Activated CD4-positive, alpha-beta T cell treated with anti-CD3 and anti-CD28 coated beads, Interleukin-10, Interleukin-2, amounts not matched to agents 100 ng/mL and 50 ng/mL, durations not matched to agents 16 hours and 8 hours (primary cell): ENCODE results near the gene BAIAP3.
A peak's percentile ranks its signal among the peaks of the same experiment; 100 is the strongest.

Source experiments
- DNase-seq: peaks from one replicate; pipeline ENCODE4 v3.0.0-alpha.2; 2020

Gene BAIAP3

DNA sequence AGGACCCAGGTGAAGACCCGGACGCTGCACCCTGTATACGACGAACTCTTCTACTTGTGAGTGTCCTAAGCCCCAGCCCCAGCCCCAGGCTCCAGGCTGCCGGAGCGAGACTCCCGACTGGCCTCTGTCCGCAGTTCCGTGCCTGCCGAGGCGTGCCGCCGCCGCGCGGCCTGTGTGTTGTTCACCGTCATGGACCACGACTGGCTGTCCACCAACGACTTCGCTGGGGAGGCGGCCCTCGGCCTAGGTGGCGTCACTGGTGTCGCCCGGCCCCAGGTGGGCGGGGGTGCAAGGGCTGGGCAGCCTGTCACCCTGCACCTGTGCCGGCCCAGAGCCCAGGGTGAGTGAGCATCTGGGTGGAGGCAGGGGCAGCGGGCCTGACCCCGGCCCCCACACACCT lies 14.5 kb downstream of the BAIAP3 start:
- DNase-seq = no peak

DNA sequence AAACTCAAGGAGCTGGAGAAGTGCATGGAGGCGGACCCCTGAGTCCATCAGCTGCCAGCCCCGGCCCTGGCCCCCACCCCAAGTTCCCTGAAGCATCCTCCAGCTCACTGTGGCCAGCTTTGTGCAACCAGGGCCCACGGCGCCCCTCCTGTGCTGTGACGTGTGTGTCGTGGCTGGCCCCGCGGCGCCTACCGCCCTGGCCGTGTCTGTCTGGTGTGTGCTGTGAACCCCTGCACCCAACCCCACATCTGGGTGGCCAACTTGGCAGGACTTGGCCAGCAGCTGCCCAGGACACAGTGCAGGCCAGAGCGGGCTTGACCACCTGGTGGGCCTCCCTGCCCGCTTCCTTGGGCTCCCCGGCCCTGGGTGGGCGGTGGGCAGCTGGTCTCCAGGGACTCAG lies 15.0 kb downstream of the BAIAP3 start:
- no peak for DNase-seq

DNA sequence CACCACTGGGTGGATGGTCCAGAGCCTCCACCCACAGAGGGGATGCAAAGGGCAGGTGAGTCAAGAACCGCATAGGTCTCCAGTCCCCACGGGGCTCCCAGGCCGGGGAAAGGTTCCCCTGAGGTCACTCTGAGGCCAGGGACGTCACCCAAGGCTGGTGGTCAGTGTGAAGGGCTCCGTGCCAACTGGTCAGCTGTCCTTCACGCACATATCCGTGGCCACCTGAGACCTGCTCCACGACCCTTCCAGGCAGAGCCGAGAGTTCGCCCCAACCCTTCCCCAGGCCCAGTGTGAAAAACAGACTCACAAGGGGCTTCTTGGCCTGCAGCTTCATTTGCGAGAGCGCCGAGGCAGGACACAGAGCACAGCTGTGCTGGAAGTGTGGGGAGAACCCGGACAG lies 15.5 kb downstream of the BAIAP3 start:
- no peak for DNase-seq

DNA sequence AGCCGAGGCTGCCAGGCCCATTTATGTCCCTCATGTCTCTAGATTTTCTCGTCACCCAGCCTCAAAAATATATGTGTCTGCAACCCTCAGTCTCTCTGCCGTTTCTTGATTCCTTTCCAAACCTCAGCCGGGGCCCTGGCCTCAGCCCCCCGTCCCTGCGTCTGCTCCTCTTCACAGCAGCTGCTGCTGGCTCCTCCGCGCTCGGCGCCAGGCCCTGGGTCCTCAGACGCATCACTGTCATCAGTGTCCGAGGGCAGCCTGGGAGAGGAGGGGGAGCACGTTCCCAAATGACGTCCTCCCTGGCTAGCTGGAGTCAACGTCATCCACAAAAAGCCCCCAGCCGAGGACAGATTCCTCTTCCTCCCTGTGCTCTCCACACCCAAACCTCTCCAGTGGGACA lies 15.9 kb downstream of the BAIAP3 start:
- DNase-seq = no peak

DNA sequence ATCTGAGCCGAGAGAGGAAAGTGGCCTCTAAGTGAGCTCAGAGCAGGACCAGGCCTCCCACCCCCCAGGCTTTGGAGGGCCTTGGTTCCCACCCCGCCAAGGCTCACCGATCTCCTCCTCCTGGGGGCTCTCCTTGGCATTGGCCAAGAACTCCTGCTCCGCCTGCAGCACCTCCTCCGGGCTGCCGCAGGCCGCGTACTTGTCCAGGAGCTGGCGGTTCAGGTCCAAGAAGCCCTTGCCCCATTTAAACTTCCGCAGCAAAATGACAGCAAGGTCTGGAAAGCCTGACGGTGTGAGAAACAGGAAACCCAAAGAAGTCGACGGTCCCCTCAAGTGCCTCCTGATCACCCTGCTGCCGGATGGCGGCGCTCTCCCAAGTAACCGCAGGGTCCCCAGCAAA lies 16.5 kb downstream of the BAIAP3 start:
- no peak for DNase-seq

DNA sequence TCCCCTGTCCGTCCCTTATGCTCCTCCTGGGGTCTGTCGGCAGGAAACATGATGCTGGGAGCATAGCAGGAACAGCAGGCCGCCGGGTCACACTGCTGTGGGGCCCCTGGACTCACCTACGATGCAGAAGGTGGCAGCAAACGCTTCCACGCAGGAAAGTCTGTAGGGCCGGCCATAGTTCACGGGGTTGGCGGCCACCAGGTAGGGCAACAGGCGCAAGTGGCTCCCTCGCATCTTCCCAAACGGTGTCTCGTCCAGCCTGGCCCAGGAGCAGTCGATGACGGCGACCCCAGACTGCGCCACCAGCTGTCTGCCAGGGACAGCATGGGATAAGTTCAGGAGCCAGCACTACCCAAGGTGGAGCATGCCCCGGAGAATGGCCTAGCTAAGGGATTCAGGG lies 17.2 kb downstream of the BAIAP3 start:
- DNase-seq = no peak

DNA sequence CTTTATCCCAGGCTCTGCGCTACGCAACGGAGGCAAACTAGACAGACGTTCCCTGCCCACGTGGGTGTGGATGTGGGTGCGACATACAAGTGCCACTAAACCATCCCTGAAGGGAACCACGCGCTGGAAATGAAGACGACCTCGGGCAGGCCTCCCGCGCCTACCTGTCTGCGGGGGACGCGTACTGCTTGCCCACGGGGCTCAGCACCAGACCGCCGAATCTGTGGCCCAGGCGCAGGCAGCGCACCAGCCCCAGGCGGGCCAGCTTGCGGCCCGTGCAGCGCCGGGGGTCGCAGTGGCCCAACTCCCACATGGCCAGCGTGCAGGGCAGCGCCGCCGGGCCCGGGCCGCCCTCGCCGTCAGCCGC lies 17.8 kb downstream of the BAIAP3 start:
- DNase-seq = no peak

DNA sequence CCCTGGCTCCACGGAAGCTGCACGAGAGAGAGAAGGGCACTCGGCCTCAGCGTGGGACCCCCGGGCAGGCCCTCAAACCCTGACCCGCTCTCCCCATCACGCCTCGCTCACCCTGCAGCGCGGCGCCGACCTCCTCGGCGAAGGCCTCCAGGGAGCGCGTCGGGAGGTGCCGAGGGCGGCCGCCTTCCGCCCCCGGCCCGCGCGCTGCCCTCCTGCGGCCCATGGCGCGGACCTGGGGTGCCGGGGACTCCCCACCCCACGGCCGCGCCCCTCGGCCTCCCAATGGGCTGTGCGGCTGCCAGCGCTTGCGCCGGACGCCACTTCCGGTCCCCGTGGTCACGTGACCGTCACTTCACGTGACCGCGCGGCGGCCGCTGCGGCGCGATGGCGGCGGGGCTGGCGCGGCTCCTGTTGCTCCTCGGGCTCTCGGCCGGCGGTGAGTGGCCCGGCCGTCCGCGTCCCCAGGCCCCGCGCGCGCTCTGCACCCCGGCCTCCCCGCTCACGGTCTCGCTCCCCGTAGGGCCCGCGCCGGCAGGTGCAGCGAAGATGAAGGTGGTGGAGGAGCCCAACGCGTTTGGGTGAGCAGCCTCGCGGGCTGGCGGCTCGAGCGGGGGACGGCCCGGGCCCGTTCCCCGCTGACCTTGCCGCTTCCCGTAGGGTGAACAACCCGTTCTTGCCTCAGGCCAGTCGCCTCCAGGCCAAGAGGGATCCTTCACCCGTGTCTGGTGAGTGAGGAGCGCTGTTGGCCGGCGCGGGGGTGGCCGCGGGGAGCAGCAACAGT lies 18.3 kb downstream of the BAIAP3 start, which contains the start of the genes GNPTG and TSR3:
GNPTG (plus strand) TSS at position 350 of the 781 bp plus-strand sequence; CDS start at position 385, 35 bp downstream.
TSR3 (minus strand) TSS at position 297 of the 781 bp plus-strand sequence; CDS start at position 223, 74 bp downstream.
- DNase-seq = peak; percentile 93

DNA sequence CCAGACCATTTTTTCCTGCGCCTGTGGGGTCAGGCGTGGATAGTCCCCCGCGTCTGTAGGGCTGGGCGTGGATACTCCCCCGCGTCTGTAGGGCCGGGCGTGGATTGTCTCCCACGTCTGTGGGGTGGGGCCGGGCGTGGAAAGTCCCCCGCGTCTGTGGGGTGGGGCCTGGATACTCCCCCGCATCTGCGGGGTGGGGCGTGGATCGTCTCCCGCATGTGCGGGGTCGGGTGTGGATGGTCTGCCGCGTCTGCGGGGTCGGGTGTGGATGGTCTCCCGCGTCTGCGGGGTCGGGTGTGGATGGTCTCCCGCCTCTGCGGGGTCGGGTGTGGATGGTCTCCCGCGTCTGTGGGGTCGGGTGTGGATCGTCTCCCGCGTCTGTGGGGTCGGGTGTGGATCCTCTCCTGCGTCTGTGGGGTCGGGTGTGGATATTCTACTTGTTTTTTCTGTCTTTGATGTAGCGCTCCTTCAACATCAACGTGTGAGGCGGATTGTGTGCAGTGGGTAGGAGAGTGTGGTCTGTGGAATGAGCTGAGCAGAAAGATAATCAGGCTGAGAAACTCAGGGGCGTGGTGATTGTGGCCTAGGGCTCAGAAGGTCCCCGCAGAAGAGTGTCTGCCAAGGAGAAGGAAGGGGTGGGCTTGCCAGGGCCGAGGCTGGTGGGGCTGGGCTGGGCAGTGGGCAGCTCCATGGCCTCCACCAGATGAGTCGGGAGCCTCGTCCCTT lies 21.5 kb downstream of the BAIAP3 start:
- no peak for DNase-seq

DNA sequence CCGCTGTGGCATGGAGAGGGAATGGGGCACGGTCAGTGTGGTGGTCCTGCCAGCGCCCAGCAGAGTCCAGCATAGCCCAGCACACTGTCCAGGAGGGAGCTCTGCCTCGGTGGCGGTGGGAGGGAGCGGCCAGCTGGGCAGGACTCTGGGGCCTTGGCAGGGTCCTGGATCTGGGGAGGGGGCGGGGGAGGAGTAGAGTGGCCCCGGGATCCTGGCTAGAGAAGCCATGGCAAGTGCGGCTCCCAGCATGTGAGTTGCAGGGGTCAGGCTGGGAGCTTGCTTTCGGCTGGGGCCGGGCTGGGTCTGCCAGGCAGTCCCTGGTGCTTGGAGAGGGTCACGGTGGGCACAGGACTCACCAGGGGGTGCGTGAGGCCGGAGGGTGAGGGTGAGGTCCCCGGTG lies 22.1 kb downstream of the BAIAP3 start:
- no peak for DNase-seq

DNA sequence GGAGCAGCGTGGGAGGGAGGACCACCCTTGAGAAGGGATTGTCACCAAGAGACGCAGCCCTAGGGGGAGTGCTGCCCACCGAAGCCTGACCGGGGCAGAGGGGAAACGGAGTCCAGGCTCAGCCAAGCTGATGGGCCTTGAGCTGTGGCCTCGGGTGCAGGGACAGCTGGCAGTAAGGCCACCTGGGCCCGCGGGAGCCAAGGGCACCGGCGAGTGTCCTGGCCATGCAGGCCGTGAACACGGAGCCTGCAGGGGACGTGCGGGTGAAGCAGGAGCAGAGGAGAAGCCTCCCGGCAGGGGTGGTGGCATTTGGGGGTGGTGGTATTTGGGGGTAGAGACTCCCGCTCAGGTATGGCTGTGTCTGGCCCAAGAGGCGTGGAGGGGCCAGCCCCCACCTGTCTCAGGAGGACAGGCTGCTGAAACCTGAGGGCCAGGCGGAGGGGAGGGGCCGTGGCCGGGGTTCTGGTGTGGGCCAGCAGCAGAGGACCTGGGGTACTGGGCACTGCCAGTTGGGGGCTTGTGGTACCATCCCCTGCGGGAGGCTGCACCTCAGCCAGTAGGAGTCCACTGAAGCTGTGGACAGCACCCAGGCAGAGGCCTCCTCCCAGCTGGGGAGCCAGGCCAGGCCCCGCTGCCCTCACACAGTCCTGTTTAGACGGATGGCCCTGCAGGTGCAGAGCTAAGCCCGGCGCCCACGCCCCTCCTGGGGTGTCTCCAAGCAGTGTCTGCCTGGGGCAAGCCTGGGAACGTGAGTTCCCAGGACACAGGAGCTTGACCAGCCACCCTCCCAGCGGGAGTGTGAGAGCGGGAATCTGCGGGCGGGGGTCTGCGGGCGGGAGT lies 22.8 kb downstream of the BAIAP3 start:
- DNase-seq = no peak

DNA sequence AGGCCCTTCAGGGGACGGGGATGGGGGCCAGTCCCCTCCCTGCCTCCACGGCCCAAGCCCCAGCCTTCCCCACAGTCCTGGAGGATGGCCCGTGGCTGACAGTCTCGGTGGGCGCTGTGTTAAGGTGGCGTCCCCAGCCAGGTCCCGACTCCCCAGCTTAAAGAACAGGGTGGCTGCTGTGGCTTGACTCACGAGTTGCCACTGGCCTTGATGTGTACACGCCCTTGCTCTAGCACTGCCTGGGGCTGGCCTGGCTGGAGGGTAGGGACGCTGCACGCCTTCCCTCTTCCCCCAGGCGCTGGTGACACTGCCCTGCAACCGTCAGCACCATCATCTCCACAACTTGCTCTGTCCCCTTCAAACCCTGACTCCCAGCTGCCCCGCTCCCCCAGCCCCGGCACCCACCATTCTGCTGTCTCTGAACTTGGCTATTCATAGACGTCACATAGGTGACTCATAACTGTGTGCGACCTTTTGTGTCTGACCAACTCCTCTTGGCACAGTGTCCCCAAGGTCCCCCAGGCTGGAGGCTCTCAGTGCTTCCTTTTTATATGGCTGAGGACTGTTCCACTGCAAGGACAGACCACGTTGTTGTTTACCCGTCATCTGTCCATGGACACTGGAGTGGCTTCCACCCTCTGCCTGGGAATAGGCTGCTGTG lies 24.6 kb downstream of the BAIAP3 start:
- DNase-seq = no peak

DNA sequence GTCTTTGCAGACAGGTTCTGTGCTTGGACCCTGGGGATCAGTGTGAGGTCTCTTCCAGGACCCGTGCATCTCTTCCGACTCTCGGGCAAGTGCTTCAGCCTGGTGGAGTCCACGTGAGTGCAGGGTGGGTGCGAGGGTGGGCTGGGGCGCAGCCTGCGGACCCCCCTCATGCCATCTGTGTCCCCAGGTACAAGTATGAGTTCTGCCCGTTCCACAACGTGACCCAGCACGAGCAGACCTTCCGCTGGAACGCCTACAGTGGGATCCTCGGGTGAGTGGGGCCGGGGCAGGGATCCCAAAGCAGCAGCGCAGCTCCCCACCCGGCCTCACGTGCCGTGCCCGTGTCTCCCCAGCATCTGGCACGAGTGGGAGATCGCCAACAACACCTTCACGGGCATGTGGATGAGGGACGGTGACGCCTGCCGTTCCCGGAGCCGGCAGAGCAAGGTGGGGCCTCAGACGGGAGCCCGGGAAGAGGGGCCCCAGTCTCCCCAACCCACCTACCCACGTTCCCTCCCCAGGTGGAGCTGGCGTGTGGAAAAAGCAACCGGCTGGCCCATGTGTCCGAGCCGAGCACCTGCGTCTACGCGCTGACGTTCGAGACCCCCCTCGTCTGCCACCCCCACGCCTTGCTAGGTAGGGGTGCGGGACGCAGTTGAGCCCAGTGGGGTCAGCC lies 28.4 kb downstream of the BAIAP3 start:
- DNase-seq = no peak

DNA sequence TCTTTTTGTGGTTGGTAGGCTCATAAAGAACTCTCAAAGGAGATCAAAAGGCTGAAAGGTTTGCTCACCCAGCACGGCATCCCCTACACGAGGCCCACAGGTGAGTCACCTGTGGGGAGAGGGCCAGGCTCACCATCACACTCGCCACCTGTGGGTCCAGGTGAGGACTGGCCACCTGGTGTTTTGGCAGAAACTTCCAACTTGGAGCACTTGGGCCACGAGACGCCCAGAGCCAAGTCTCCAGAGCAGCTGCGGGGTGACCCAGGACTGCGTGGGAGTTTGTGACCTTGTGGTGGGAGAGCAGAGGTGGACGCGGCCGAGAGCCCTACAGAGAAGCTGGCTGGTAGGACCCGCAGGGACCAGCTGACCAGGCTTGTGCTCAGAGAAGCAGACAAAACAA lies 29.4 kb downstream of the BAIAP3 start:
- no peak for DNase-seq

DNA sequence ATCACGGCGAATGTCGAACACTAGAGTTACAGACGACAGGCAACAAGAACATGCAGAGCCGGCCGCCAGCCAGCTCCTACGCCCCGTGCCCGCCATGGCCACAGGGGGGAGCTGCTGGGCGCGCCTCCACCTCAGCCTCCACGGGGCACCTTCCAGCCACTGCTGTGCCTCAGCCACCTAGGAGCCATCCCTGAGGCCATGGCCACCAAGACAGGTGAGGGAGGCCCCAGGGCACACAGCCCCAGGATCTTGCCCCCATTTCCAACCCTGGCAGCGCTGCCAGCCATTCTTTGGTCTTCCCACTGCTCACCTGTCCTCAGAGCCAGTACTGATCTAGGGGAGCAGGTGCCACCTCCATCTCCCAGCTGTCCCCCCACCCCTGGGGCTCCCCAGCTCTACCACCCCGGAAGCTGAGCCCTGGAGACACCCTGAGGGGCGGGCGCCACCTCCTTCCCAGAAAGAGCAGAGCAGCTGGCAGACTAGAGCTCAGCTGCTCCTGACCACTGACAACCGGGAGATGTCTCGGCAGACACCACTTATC lies 30.1 kb downstream of the BAIAP3 start:
- DNase-seq = peak; percentile 75

DNA sequence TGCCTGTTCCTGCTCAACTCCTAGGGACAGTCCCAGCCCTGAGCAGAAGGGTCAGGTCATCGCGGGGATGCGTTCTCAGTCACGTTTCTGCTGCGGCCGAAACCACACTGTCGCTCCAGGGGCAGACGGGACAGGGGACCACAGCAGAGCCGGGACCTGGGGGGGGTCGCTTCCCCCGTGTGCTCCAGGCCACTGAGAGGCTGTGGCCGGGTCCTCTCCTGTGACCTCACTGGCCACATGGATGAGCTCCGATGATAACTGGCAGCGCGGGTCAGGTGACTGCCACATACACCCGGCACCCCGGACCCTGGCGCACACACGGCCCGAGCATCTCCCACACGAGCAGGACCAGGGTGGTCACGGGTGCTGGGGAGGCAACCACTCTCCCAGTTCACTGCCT lies 31.1 kb downstream of the BAIAP3 start:
- no peak for DNase-seq

DNA sequence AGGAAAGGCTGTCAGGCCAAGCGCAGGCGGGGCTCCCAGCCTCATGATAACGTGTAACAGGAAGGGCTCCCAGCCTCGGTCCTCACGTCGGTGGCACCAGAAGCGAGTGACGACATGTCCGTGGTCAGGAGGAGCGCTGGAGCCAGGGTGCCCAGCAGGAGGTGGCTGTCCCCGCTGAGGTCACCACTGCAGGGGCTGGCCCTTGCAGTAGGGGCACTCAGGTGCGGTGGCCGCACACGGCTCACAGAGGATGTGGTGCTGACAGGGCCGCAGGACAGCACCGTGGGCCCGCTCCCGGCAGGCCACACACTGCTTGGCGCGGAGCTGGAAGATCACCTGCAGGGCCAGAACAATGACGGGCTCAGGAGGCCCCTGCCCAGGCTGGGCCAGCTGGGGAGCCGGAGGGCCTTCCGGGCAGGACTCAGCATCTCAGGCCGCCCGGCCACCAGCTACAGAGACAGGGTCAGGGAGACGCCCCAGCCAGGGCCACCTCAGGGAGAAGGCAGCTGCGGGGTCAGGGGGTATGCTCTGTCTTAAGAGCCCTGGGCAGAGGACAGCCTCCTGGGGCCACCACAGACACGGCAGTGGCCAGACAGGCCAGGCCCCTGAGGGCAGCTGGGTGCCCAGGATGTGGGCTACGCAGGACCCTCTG lies 32.7 kb downstream of the BAIAP3 start:
- no peak for DNase-seq

DNA sequence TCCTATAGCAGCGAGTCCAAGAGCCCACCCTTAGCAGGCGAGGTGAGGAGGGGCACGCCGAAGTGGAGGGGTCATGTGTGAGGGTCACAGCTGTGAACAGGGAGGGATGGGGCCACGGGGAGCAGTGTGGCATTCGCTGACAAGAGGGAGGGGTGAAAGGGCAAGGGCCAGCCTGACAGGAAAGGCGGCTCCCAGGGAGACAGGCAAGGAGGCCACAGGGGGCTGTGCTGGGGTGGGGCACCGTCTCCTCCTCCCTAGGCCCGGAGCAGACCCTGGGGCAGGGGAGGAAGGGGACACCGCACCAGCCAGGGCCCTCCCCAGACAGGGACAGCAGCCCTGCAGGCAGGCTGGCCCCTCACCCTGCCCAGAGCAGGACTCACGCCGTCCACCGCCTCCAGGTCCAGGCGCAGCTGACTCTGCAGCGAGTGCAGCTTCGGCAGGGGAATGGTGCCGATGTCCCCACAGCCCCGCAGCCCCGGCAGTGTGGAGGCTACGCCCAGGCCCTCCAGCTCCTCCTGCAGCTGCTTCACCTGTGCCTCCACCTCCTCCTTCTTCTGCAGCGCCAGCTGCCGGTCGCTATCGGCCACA lies 33.4 kb downstream of the BAIAP3 start:
- no peak for DNase-seq

DNA sequence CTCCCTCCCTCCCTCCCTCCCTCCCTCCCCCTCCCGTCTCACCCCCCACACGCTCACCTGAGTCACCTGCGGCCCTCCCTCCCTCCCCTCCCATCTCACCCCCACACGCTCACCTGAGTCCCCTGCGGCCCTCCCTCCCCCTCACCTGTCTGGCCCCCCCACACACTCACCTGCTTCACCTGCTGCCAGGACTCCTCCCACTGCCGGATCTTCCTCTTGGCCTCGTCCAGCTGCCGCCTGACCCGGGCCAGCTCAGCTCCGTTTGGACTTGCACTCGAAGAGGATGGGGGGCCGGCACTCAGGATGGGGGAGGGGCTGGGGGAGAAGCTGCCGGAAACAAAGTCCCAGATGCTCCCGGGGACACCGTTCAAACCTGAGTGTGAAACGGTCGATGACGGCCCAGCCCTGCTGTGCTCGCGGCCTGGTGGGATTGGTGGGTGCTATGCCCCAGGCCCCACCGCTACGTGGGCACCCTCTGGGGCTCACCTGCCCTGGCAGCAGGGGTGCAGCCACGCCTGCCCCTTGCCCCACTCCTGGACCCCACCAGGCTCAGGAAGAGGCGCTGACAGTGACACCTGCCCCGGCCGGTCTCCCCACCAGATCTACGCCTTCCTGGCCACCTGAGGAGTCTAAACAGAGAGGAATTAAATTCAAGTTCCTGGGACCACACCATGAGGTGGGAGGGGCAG lies 34.2 kb downstream of the BAIAP3 start:
- DNase-seq = no peak
